Astrocyte of the spinal cord (primary cell): ENCODE measurements around the gene PNMA6E.

Source experiments
- DNase-seq: peaks from one replicate; pipeline ENCODE4 v3.0.0; 2011; ENCODE audit warnings: low read depth, low spot score
- H3K4me3 ChIP-seq: 2 replicates; pipeline ENCODE4 v1.5.1; 2011; ENCODE audit warnings: low read depth, mild to moderate bottlenecking, low read length, moderate library complexity
- in situ Hi-C: cut with HindIII; loops from 2 replicates; pipeline ENCODE4 v1.10.0; 2017; ENCODE audit warnings: low sequenced_read_pairs
- TF ChIP-seq, protein P1 (sequence below): IDR thresholded peaks from 2 replicates; pipeline ENCODE4 v1.5.1; 2012; ENCODE audit warnings: low read depth, mild to moderate bottlenecking, low read length, inconsistent platforms

PNMA6E gene

DNA sequence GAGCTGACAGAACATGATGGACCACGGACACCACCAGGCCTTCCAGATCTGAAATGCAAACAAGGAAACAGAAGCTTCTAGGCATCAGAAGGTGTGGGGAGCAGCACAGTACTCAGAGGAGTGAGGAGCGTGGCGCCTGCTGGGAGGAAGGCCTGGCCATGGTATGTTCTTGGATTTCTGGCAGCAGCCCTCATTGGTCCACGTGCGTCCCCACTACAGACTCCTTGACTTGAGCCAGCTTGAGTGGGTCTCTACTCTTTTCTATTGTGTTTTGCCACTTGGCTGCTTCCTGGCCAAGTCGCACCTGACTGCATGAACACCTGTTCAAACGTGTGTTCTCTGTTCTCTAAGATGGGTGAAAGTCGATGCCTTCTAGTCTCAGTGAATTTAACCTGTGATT is 49.2 kb downstream of the PNMA6E start:
- no peak overlapping the region for H3K4me3 ChIP-seq
- in situ Hi-C loops = no loop called here
- TF ChIP-seq, protein P1, sequence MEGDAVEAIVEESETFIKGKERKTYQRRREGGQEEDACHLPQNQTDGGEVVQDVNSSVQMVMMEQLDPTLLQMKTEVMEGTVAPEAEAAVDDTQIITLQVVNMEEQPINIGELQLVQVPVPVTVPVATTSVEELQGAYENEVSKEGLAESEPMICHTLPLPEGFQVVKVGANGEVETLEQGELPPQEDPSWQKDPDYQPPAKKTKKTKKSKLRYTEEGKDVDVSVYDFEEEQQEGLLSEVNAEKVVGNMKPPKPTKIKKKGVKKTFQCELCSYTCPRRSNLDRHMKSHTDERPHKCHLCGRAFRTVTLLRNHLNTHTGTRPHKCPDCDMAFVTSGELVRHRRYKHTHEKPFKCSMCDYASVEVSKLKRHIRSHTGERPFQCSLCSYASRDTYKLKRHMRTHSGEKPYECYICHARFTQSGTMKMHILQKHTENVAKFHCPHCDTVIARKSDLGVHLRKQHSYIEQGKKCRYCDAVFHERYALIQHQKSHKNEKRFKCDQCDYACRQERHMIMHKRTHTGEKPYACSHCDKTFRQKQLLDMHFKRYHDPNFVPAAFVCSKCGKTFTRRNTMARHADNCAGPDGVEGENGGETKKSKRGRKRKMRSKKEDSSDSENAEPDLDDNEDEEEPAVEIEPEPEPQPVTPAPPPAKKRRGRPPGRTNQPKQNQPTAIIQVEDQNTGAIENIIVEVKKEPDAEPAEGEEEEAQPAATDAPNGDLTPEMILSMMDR = no peak
- DNase-seq = no peak

DNA sequence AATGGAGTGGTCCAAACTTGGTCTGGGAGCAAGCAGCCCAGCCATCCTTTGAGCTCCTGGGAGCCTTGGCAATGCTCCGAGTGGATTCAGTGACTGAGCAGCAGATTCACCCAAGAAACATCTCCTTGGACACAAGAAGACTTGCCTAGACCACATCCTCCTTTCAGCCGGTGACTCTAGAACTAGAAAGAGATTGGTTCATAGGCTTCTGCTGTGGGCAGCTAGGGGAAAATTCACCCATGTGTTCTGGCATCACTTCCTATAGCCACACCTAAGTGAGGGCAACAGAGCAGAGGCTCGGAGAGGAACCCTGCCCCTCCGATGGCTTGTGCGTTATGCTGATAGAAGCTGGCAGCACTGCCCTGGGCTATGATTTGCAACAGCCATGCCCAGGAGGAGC is 51.2 kb downstream of the PNMA6E start:
- TF ChIP-seq, protein P1 = no peak
- in situ Hi-C loops = no loop called here
- no peak overlapping the region for H3K4me3 ChIP-seq
- DNase-seq = no peak

DNA sequence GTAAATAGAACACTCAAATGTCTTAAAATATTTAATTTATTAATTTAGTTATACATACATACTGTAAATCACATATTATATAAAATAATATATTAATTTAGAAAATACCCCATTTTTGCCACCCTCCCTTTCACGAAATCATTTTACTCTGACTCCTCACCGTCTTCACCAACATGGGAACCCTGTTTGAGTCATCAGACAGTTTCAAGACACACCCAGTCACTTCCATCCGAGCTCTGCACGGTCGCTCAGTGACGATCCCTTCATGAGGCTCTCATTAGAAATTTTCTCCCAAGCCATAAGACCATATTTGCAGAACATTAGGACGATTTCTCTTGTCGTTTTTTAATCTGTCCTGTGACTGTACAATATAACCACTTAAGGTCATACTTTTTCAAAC is 52.7 kb downstream of the PNMA6E start:
- no peak overlapping the region for H3K4me3 ChIP-seq
- no peak for DNase-seq
- in situ Hi-C loops = no loop called here
- TF ChIP-seq, protein P1 = no peak

DNA sequence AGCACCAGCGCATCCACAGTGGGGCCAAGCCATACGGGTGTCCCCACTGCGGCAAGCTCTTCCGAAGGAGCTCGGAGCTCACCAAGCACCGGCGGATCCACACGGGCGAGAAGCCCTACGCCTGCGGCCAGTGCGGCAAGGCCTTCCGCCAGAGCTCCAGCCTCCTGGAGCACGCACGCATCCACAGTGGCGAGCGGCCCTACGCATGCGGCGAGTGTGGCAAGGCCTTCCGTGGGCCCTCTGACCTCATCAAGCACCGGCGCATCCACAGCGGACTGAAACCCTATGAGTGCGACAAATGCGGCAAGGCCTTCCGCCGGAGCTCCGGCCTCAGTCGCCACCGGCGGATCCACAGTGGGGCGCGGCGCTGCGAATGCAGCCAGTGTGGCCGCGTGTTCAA is 53.6 kb downstream of the PNMA6E start:
- no peak for DNase-seq
- in situ Hi-C loops = no loop called here
- TF ChIP-seq, protein P1 = no peak
- H3K4me3 ChIP-seq = no peak overlapping the region
